Measurements from ENCODE around the gene MFRP. TPM values are rescaled to one million over a fixed set of nuclear protein-coding genes. Genes with fewer than 3 reads are reported as not detected.

MFRP gene
- total and polyA plus RNA-seq, 9 of the 15 experiments (the other 6 are each of a cell fraction or from before 2014, with no cell fraction given): not detected

- TF ChIP-seq CREM (IDR thresholded peaks at IDR 0.05; ENCODE audit: low read depth) (peak; percentile 84), MLX (CRISPR knock-in tag; conservative IDR thresholded peaks at IDR 0.05) (no peak), PBX2 (CRISPR knock-in tag; IDR thresholded peaks at IDR 0.05; ENCODE audit: low read depth) (no peak), PBX2 (tag; conservative IDR thresholded peaks at IDR 0.05; ENCODE audit: low read depth) (no peak), TRIM28 (IDR thresholded peaks at IDR 0.05) (no peak), MXD1 (CRISPR knock-in tag; IDR thresholded peaks at IDR 0.05; ENCODE audit: borderline replicate concordance, poor library complexity, severe bottlenecking) (no peak), CXXC5 (CRISPR knock-in tag; IDR thresholded peaks at IDR 0.05) (0 out of 2 replicates have a peak, but pooled peaks have one; percentile 50), ZNF280B (CRISPR knock-in tag; IDR thresholded peaks at IDR 0.05) (no peak), KLF16 (IDR thresholded peaks at IDR 0.05) (no peak), KLF10 (CRISPR knock-in tag; IDR thresholded peaks at IDR 0.05) (no peak), ZEB2 (IDR thresholded peaks at IDR 0.05) (peak; percentile 56; the same call in 1 of the 2 replicates), L3MBTL2 (IDR thresholded peaks at IDR 0.05) (peak; percentile 63; the same call in 1 of the 2 replicates), CBX2 (IDR thresholded peaks at IDR 0.05; ENCODE audit: insufficient read depth, low read length, poor library complexity, severe bottlenecking) (no peak), SRF (CRISPR knock-in tag; IDR thresholded peaks at IDR 0.05) (peak in 1 of 2 experiments; percentile 23; a peak in 1 of 4 replicates), ZNF24 (IDR thresholded peaks at IDR 0.05) (no peak), PKNOX1 (IDR thresholded peaks at IDR 0.05) (no peak; the same call in 1 of the 2 replicates), ARNT (IDR thresholded peaks at IDR 0.05) (0 out of 4 replicates have a peak, but pooled peaks of 1 of the 2 experiments have one; percentile 10), CHD2 (IDR thresholded peaks at IDR 0.05; ENCODE audit: low read depth, low read length) (no peak), MYNN (IDR thresholded peaks at IDR 0.05) (peak; percentile 40; the same call in 1 of the 2 replicates), MYNN (CRISPR knock-in tag; IDR thresholded peaks at IDR 0.05) (no peak), NFE2 (IDR thresholded peaks at IDR 0.05; ENCODE audit: low read depth) (no peak), CEBPG (CRISPR knock-in tag; IDR thresholded peaks at IDR 0.05) (no peak), CEBPG (tag; conservative IDR thresholded peaks at IDR 0.05 in 1 of 2, IDR thresholded peaks at IDR 0.05 in 1 of 2) (no peak), ZBED1 (IDR thresholded peaks at IDR 0.05) (no peak), ZNF584 (CRISPR knock-in tag; IDR thresholded peaks at IDR 0.05; ENCODE audit: low read depth) (no peak)
These were observed 28.3 kb upstream of the MFRP start (continued) for GRCh38 chr11:119374632-119375336.

All from K562 (cell line).